Psoas muscle (tissue), 8 donors: Measurements from ENCODE around the gene SLC9A5. TPM values are rescaled to one million over a fixed set of nuclear protein-coding genes. Genes with fewer than 3 reads are reported as not detected.

Experiments used
- ATAC-seq, 4 donors: fragments of 200-7000 bp; cut with Tn5 transposase; one replicate each; pipeline ENCODE4 v1.9.1; 2020; ENCODE audit warnings: moderate library complexity in 3 of 4, mild to moderate bottlenecking in 2 of 4
- DNase-seq, 2 donors: peaks; one replicate each; pipeline ENCODE4 v3.0.0-alpha.2; 2020
- H3K27ac ChIP-seq: fragments of 200-600 bp; one replicate; pipeline ENCODE4 v1.8.0; 2022
- H3K27me3 ChIP-seq, 3 donors: fragments of 200-600 bp in 1 of 3; one replicate each; pipeline versions ENCODE4 v1.6.1 to v1.8.0; 2013 to 2022; ENCODE audit warnings: low read length in 2 of 3, mild to moderate bottlenecking in 2 of 3, moderate library complexity in 1 of 3; ENCODE audit not compliant: insufficient read depth in 3 of 3
- H3K36me3 ChIP-seq, 2 donors: fragments of 200-600 bp in 1 of 2; one replicate each; pipeline versions ENCODE4 v1.6.1 to v1.8.0; 2013 to 2022; ENCODE audit warnings: low read depth in 1 of 2, mild to moderate bottlenecking in 1 of 2, moderate library complexity in 1 of 2; ENCODE audit not compliant: insufficient read depth in 1 of 2
- H3K4me1 ChIP-seq: fragments of 200-600 bp; one replicate; pipeline ENCODE4 v1.8.0; 2022
- H3K4me3 ChIP-seq: fragments of 200-600 bp; one replicate; pipeline ENCODE4 v1.8.0; 2022; ENCODE audit warnings: mild to moderate bottlenecking
- H3K9me3 ChIP-seq: fragments of 200-600 bp; one replicate; pipeline ENCODE4 v1.8.0; 2022
- WGBS, 3 donors: extraction: QIAGEN DNeasy Blood & Tissue Kit; methylation state at CpG; one replicate each; pipeline versions ENCODE4 v1.1.6 to v1.1.7; 2013; 5-methylcytosine and 5-hydroxymethylcytosine counted together
- intact Hi-C, 2 donors: fragments of 100-400 bp; cut with DNase I; formaldehyde crosslinking; loops; one replicate each; pipeline versions ENCODE4 v1.11.0 to v1.14.2; 2022
- polyA plus RNA-seq, 3 donors: library from polyadenylated mRNA; stranded (reverse); fragments of 200-250 nt; gene quantifications; one replicate each; pipeline ENCODE4 v1.2.3, GENCODE V29; 2013
- total RNA-seq, 4 donors: library from RNA; stranded (reverse); fragmentation: NEBNext Ultra II Directional in 2 of 4; extraction: Animal tissue kit (Norgen Biotek cat#: 25700) in 2 of 4; gene quantifications; one replicate each; pipeline versions ENCODE4 v1.2.1 to v1.2.4, GENCODE V29; 2021 to 2023
- TF ChIP-seq, protein P1 (sequence below): fragments of 200-600 bp; IDR thresholded peaks from one replicate; pipeline ENCODE4 v1.8.0; 2022; ENCODE audit warnings: antibody characterized with exemption
- donor health status: healthy with polysubstance abuse.
- donor health status: DM: no; HTN: no; CAD: no; lungs with moderate emphysema.
- donor health status: Bipolar disorder and iron deficiency.
- donor health status: healthy.
- donor health status: DM: yes; HTN: yes; CAD: no.
- donor health status: DM: no; HTN: no; CAD: no.
- donor health status: DM: no; HTN: no; CAD: no.
- donor health status: DM: yes; HTN: yes; CAD: no.

SLC9A5 gene
- total and polyA plus RNA-seq, 7 donors = 0.52 to 1.7 (median 1.1) TPM

DNA sequence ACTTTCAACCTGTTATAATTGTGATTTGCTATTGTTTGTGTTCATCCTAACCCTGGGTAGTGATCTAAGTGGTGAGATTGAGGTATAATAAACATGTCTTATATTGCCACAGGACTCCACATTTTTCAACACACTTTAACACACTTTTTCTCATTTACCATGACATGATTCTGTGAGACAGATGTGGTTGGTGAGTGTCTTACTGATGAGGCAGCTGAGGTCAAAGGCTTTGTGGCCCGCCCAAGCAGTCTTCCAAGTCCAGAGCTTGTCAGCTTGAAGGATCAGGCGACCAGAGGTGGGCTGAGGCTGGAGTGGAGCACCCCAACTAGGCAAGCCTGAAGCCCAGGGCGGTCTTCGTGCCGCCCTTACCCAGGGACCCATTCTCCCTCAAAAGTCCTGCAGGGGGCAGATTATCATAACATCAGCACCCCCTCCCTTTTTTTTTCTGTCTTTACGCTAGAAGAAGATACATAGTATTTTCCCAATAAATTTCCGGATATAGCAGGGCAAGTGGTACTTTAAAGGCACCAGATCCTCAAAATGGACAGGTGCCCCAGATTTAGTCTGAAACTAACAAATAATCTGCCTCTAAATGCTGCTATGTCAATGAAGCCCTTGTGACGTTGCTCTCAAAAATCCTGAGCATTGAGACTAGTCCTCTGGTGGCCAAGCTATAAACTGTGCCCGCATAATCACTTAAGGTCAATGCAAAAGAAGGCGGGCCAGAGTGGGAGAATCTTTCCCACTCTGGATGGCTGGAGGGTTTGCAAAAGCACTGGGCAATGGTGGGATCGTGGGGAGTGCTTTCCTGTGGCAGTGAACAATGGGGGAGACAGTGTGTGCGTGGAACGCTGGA is 56.7 kb downstream of the SLC9A5 start:
- DNase-seq (no peak), ATAC-seq (no peak)
- TF ChIP-seq, protein P1, sequence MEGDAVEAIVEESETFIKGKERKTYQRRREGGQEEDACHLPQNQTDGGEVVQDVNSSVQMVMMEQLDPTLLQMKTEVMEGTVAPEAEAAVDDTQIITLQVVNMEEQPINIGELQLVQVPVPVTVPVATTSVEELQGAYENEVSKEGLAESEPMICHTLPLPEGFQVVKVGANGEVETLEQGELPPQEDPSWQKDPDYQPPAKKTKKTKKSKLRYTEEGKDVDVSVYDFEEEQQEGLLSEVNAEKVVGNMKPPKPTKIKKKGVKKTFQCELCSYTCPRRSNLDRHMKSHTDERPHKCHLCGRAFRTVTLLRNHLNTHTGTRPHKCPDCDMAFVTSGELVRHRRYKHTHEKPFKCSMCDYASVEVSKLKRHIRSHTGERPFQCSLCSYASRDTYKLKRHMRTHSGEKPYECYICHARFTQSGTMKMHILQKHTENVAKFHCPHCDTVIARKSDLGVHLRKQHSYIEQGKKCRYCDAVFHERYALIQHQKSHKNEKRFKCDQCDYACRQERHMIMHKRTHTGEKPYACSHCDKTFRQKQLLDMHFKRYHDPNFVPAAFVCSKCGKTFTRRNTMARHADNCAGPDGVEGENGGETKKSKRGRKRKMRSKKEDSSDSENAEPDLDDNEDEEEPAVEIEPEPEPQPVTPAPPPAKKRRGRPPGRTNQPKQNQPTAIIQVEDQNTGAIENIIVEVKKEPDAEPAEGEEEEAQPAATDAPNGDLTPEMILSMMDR = no peak
- Histone ChIP-seq H3K4me3 (no peak overlapping the region), H3K36me3 (no peaks in the 10 kb centered on the region), H3K27me3 (no peaks in the 10 kb centered on the region), H3K9me3 (no peaks in the 10 kb centered on the region), H3K4me1 (no peaks in the 10 kb centered on the region), H3K27ac (no peak overlapping the region)
- WGBS, 3 donors = 84 to 90% (median 85%) methylated on average over 13 of the region's 13 CpGs
- intact Hi-C loops = no loop called here

DNA sequence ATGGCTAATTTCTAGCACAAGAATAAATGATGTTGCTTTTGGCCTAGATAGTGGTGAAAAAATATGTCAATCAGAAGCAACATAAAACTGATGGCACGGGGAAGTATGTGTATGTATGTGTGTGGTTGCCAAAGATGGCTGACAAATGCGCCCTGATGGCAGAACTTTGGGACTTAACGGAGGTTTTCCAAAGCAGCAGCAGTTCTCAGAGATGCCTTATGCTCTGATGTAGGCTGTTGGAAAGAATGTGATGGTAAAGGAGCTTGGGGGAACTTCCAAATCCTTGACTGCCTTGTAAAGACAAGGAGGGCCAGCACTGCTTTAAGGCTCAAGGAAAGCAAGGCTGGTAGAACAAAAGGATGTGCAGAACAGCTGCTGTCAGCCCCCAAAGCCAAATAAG is 61.8 kb downstream of the SLC9A5 start:
- TF ChIP-seq, protein P1 = no peak
- no peak overlapping the region for H3K27ac ChIP-seq
- 87 to 96% (median 92%) methylated on average over 3 of the region's 3 CpGs for WGBS, 3 donors
- no peaks in the 10 kb centered on the region for H3K9me3 ChIP-seq
- intact Hi-C loops = no loop called here
- DNase-seq = no peak
- ATAC-seq = no peak
- no peaks in the 10 kb centered on the region for H3K4me1 ChIP-seq
- H3K4me3 ChIP-seq = no peak overlapping the region
- no peaks in the 10 kb centered on the region for H3K36me3 ChIP-seq
- no peaks in the 10 kb centered on the region for H3K27me3 ChIP-seq

DNA sequence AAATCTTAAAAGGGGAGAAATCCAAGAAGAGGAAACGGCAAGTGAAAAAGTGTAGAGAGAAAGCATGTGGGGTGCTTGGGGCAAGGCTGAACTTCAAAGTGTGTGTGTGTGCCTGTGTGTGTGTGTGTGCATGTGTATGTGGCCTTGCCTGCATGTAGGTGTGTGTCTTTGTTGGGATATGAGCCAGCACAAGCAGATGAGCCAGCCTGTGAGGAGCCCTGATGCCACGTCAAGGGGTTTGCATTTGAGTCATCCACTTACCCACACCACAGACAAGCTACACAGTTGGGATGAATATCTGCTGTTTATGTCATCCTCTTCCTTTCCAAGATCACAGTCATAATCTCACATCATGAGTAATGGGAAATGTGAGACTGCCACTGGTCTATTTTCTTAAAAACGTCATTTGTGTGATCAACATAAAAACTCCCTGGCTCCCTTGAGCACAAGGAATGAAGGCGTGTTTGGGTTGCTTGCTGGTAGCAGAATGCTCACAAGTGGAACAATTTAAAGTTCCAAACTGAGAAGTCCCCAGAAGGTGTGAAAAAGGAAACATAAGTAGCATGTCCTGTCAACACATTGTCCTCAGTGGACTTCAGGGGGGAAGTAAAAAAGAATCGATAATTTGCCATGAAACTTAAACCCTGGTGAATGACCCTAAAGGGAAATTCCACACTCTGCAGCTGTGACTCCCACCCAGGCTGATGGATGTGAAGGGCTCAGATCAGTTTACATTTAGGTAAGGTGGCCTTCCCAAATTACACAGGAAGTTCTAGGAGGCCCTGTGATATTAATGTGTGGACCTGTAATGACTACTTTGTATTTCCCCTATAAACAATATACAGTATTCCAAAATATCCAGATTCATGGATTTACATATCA is 63.1 kb downstream of the SLC9A5 start:
- Histone ChIP-seq H3K9me3 (no peaks in the 10 kb centered on the region), H3K36me3 (no peaks in the 10 kb centered on the region), H3K4me3 (no peak overlapping the region), H3K27me3 (no peaks in the 10 kb centered on the region), H3K27ac (peak overlapping the region; percentile 36), H3K4me1 (no peaks in the 10 kb centered on the region)
- ATAC-seq (peak; percentile 44 to 77 (median 64)), DNase-seq (peak in 1 of 2 donors; percentile 53)
- intact Hi-C loops = no loop called here
- WGBS, 3 donors = 44 to 56% (median 49%) methylated on average over 5 of the region's 5 CpGs
- TF ChIP-seq, protein P1 = no peak

GRCh38 chr16:67312719-67313118 is 63.9 kb downstream of the SLC9A5 start:
- Histone ChIP-seq H3K36me3 (no peaks in the 10 kb centered on the region), H3K4me1 (no peaks in the 10 kb centered on the region), H3K27ac (no peak overlapping the region), H3K9me3 (no peaks in the 10 kb centered on the region), H3K27me3 (no peaks in the 10 kb centered on the region), H3K4me3 (no peak overlapping the region)
- no peak for DNase-seq
- TF ChIP-seq, protein P1 = no peak
- ATAC-seq = no peak
- intact Hi-C loops = no loop called here
